Vagina (tissue), 2 donors: ENCODE data around the gene RAD51C. TPM values are rescaled to one million over a fixed set of nuclear protein-coding genes. Genes with fewer than 3 reads are reported as not detected.

Experiments used
- DNase-seq, 2 donors: peaks; one replicate each; pipeline ENCODE4 v3.0.0-alpha.2; 2017; ENCODE audit errors: extremely low spot score in 2 of 2
- H3K27ac ChIP-seq: fragments of 200-600 bp; sonication (generic); one replicate; pipeline ENCODE4 v1.5.1; 2019
- H3K27me3 ChIP-seq: fragments of 200-600 bp; sonication (generic); one replicate; pipeline ENCODE4 v1.5.1; 2019
- H3K36me3 ChIP-seq, 2 donors: fragments of 200-600 bp; sonication (generic); one replicate each; pipeline ENCODE4 v1.5.1; 2017 to 2019
- H3K4me1 ChIP-seq: fragments of 200-600 bp; sonication (generic); one replicate; pipeline ENCODE4 v1.5.1; 2019
- H3K4me3 ChIP-seq, 2 donors: fragments of 200-600 bp; sonication (generic); 1 replicate in 1 of 2; 2 replicates in 1 of 2; pipeline ENCODE4 v1.5.1; 2016 to 2019
- H3K9me3 ChIP-seq: fragments of 200-600 bp; sonication (generic); one replicate; pipeline ENCODE4 v1.5.1; 2019
- CTCF ChIP-seq, 3 experiments: fragments of 450-650 bp in 2 of 3; fragments of 200-600 bp in 1 of 3; sonication (generic) in 1 of 3; IDR thresholded peaks; one replicate each; pipeline ENCODE4 v1.5.1; 2017 to 2019; ENCODE audit warnings: antibody characterized with exemption in 3 of 3, mild to moderate bottlenecking in 2 of 3, moderate library complexity in 2 of 3
- POLR2A ChIP-seq, 2 donors: fragments of 450-650 bp; IDR thresholded peaks; one replicate each; pipeline ENCODE4 v1.6.1; 2017; ENCODE audit warnings: antibody characterized with exemption in 2 of 2, mild to moderate bottlenecking in 2 of 2, moderate library complexity in 2 of 2
- POLR2AphosphoS5 ChIP-seq, 2 donors: sonication (generic); formaldehyde crosslinking; IDR thresholded peaks; one replicate each; pipeline ENCODE4 v1.9.0; 2017; ENCODE audit warnings: antibody characterized with exemption in 2 of 2, mild to moderate bottlenecking in 2 of 2, low read depth in 1 of 2; ENCODE audit not compliant: insufficient read depth in 1 of 2
- intact Hi-C: fragments of 100-400 bp; cut with DNase I; formaldehyde crosslinking; loops from one replicate; pipeline ENCODE4 v1.15.1; 2023
- total RNA-seq: library from RNA; depleted of rRNA; stranded (reverse); fragments of >200 nt; gene quantifications from one replicate; pipeline ENCODE4 v1.2.3, GENCODE V29; 2016

RAD51C gene
- total RNA-seq, 1 donor from 2014 or later: 8.3 TPM

GRCh38 chr17:58694302-58694701, 1.9 kb downstream of the RAD51C start:
- TF ChIP-seq POLR2AphosphoS5 (IDR thresholded peaks at IDR 0.05; ENCODE audit: insufficient read depth in 1 of 2, low read depth in 1 of 2) (no peak), POLR2A (IDR thresholded peaks at IDR 0.05) (no peak), CTCF (IDR thresholded peaks at IDR 0.05) (no peak)
- DNase-seq: no peak
- intact Hi-C loops: no loop called here
- Histone ChIP-seq H3K27ac (no peak overlapping the region), H3K9me3 (no peaks in the 10 kb centered on the region), H3K4me3 (no peak overlapping the region), H3K36me3 (peaks cover 0 to under 1% of the 10 kb centered on the region in 2 donors), H3K27me3 (no peaks in the 10 kb centered on the region), H3K4me1 (peaks cover 24% of the 10 kb centered on the region)

- TF ChIP-seq POLR2AphosphoS5 (IDR thresholded peaks at IDR 0.05; ENCODE audit: insufficient read depth in 1 of 2, low read depth in 1 of 2) (no peak), POLR2A (IDR thresholded peaks at IDR 0.05) (no peak), CTCF (IDR thresholded peaks at IDR 0.05) (no peak)
- H3K27ac ChIP-seq: no peak overlapping the region
- H3K4me1 ChIP-seq: peaks cover 24% of the 10 kb centered on the region
- intact Hi-C loops: no loop called here
- DNase-seq: no peak
- no peaks in the 10 kb centered on the region for H3K27me3 ChIP-seq
- H3K9me3 ChIP-seq: no peaks in the 10 kb centered on the region
- H3K36me3 ChIP-seq: peaks cover 0 to 6% of the 10 kb centered on the region in 2 donors
- H3K4me3 ChIP-seq: no peak overlapping the region
Observed at GRCh38 chr17:58694826-58695225, 2.4 kb downstream of the RAD51C start.

DNA sequence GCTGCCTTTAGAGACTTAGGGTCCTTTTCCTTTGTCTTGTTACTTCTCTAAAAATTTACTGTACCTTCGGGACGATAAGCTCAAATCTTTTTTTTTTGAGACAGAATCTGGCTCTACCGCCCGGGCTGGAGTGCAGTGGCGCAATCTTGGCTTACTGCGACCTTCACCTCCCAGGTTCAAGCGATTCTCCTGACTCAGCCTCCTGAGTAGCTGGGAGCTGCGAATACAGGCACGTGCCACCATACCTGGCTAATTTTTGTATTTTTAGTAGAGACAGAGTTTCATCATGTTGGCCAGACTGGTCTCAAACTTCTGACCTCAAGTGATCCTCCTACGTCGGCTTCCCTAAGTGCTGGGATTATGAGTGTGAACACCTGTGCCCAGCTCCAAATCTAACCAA, 7.4 kb downstream of the RAD51C start:
- H3K9me3 ChIP-seq: no peaks in the 10 kb centered on the region
- H3K36me3 ChIP-seq: peaks cover 0 to 17% of the 10 kb centered on the region in 2 donors
- H3K27ac ChIP-seq: no peak overlapping the region
- no peak overlapping the region for H3K4me3 ChIP-seq
- no peak for TF ChIP-seq POLR2AphosphoS5 (IDR thresholded peaks at IDR 0.05; ENCODE audit: insufficient read depth in 1 of 2, low read depth in 1 of 2)
- TF ChIP-seq POLR2A (IDR thresholded peaks at IDR 0.05): no peak
- TF ChIP-seq CTCF (IDR thresholded peaks at IDR 0.05): no peak
- H3K27me3 ChIP-seq: no peaks in the 10 kb centered on the region
- DNase-seq: no peak
- H3K4me1 ChIP-seq: no peaks in the 10 kb centered on the region
- intact Hi-C loops: no loop called here

DNA sequence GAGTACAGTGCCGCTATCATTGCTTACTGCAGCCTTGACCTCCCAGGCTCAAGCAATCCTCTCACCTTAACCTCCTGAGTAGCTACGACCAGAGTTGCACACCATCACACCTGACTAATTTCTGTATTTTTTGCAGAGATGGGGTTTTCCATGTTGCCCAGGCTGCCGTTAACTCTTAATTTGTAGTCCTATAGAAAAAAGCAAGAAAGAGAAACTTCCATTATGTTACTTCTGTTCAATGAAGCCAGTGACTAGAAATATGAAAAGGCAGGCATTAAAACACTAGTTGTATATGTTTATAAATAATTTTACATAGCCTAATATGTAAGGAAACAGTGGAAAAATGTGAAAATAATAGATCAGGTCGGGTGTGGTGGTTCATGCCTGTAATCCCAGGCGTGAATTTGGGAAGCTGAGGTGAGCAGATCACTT, 9.7 kb downstream of the RAD51C start:
- DNase-seq: no peak
- TF ChIP-seq CTCF (IDR thresholded peaks at IDR 0.05) (no peak), POLR2A (IDR thresholded peaks at IDR 0.05) (no peak), POLR2AphosphoS5 (IDR thresholded peaks at IDR 0.05; ENCODE audit: insufficient read depth in 1 of 2, low read depth in 1 of 2) (no peak)
- Histone ChIP-seq H3K4me1 (no peaks in the 10 kb centered on the region), H3K27ac (no peak overlapping the region), H3K9me3 (no peaks in the 10 kb centered on the region), H3K36me3 (peaks cover 0 to 22% of the 10 kb centered on the region in 2 donors), H3K4me3 (no peak overlapping the region), H3K27me3 (no peaks in the 10 kb centered on the region)
- intact Hi-C loops: no loop called here

DNA sequence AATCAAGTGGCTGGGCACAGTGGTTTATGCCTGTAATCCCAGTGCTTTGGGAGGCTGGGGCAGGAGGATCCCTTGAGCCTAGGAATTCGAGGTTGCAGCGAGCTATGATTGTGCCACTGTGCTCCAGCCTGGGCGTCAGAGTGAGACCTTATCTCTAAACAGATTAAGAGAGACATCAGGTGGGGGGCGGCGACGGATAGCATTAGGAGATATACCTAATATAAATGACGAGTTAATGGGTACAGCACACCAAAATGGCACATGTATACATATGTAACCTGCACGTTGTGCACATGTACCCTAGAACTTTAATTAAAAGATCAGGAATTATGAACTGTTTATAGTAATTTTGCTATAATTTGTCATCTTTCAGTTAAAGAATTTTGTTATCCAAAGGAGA, 10.3 kb downstream of the RAD51C start:
- Histone ChIP-seq H3K9me3 (no peaks in the 10 kb centered on the region), H3K36me3 (peaks cover 0 to 22% of the 10 kb centered on the region in 2 donors), H3K4me1 (no peaks in the 10 kb centered on the region), H3K27ac (no peak overlapping the region), H3K4me3 (no peak overlapping the region), H3K27me3 (no peaks in the 10 kb centered on the region)
- no peak for DNase-seq
- no peak for TF ChIP-seq POLR2AphosphoS5 (IDR thresholded peaks at IDR 0.05; ENCODE audit: insufficient read depth in 1 of 2, low read depth in 1 of 2)
- TF ChIP-seq POLR2A (IDR thresholded peaks at IDR 0.05): no peak
- TF ChIP-seq CTCF (IDR thresholded peaks at IDR 0.05): no peak
- intact Hi-C loops: no loop called here
